ENCODE results near the gene DFFA. TPM values are rescaled to one million over a fixed set of nuclear protein-coding genes. Genes with fewer than 3 reads are reported as not detected.
"Not testable (repeated sequence)": the region's sequence is repeated elsewhere in the genome, so short reads cannot be mapped to it uniquely, and the experiment has no call there.

Gene DFFA
- total RNA-seq, 1 experiment from 2014 or later, result 102 TPM

DNA sequence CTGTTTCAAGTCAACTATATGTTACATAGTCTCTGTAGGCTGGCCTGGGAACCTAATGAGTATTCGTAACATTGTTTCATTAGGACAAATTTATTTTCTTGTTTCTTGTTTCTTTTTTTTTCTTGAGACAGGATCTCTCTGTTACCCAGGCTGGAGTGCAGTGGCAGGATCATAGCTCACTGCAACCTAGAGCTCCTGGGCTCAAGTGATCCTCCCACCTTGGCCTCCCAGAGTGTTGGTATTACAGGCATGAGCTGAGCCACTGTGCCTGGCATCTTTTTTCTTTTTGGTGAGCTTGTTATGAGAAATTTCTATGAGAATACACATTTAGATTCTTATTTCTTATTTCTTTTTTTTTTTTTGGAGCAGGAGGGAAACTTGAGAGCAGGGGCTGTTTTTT lies 35.3 kb downstream of the DFFA start:
- DNase-seq (ENCODE audit: low spot score), result no peak
- in situ Hi-C loops (cut with HindIII; ENCODE audit: low sequenced_read_pairs), result no loop called here

DNA sequence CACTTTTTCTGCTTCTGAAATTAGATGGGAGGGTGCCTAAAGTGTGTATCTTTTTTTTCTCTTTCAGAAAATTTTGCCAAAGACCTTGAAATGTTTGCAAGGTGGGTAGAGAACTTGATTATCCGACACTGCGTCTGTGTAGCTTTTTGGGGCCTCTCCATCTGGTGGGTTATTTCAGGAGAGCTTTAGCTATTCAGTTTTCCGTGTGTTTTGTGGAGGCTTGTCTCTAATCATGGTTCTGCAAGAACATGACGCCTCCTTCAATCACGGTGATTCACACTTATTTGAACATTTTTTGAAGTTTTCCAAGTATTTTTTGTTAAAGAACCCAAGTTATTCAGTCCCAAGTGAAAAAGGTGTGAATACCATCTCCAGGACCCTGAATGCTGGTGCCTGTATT lies 37.7 kb downstream of the DFFA start:
- no peak for DNase-seq (ENCODE audit: low spot score)
- in situ Hi-C loops (cut with HindIII; ENCODE audit: low sequenced_read_pairs), result no loop called here

DNA sequence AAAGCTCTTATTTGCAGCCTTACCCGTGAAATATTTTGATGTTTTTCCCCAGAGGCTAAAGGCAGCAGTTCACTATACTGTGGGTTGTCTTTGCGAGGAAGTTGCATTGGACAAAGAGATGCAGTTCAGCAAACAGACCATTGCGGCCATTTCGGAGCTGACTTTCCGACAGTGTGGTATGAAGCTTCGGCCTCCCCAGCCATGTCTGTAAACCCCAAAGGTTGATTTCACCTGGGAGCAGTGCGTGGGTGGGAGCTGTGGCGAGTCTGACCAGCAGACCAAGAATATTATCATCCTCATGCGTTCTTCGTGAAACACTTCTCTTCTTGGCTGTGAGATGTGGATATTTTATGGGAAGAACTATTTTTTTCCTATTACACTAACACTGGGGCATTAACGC lies 38.5 kb downstream of the DFFA start:
- in situ Hi-C loops (cut with HindIII; ENCODE audit: low sequenced_read_pairs), result no loop called here
- DNase-seq (ENCODE audit: low spot score), result no peak

DNA sequence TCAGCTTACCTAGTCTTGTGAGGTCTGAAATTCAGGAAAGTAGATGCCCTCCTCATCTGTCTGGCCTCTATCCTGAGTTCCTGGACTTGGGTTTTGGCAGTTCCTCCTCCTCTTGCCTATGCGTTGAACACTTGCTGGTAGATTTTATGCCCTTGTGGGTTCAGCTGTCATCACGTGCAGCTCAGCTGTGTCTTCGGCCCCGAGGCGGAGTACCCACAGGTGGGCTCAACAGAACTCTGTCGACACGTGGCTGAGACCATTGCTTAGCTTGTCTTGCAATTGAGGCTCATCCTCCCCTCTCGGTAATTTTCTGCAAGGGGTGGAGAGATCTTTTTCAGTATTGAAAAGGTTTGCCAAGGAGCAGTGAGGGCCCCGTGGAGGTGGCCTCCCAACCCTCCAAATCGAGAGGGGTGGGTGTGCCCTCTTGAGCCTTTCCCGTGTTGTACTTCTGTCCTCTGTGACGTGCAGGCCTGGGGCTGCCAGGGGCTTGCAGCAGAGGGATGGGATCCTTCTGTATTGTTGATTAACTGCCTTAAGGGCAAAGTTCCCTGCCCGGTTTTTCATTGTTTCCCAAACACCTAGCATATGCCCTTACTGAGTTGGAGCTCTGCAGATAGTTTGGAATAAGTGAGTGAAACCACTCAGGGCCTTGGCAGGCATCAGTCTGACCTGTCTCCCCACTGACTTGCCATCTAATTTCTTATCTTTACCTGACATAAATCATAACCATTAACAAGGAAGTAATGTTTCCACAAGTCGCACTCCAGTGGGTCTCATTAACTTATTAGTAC lies 39.2 kb downstream of the DFFA start:
- DNase-seq (ENCODE audit: low spot score), result no peak
- in situ Hi-C loops (cut with HindIII; ENCODE audit: low sequenced_read_pairs), result no loop called here

DNA sequence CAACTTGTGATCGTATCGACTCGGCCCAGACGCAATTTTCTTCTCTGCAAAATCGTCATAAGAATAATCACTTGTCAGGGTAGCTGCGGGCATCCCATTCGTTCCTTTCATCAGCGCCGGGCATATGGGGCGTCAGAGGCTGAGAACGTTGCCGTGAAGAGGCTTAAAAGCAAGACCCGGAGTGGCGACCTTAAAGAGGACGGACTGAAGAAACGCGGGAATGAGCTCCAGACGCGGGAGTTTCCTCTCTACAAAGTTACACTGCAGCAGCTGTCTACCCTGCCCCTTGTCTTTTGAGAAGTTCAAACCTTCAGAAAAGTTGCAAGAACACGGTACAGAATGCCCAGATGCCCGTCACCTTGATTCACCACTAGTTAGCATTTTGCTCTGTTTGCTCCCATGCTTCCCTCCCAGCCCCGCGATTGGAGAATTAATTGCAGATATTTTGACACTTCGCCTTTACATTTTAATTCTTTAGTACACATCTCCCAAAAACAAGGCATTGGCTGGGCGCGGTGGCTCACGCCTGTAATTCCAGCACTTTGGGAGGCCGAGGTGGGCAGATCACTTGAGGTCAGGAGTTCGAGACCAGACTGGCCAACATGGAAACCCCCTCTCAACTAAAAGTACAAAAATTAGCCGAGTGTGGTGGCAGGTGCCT lies 41.1 kb downstream of the DFFA start:
- in situ Hi-C loops (cut with HindIII; ENCODE audit: low sequenced_read_pairs), result no loop called here
- no peak for DNase-seq (ENCODE audit: low spot score)

DNA sequence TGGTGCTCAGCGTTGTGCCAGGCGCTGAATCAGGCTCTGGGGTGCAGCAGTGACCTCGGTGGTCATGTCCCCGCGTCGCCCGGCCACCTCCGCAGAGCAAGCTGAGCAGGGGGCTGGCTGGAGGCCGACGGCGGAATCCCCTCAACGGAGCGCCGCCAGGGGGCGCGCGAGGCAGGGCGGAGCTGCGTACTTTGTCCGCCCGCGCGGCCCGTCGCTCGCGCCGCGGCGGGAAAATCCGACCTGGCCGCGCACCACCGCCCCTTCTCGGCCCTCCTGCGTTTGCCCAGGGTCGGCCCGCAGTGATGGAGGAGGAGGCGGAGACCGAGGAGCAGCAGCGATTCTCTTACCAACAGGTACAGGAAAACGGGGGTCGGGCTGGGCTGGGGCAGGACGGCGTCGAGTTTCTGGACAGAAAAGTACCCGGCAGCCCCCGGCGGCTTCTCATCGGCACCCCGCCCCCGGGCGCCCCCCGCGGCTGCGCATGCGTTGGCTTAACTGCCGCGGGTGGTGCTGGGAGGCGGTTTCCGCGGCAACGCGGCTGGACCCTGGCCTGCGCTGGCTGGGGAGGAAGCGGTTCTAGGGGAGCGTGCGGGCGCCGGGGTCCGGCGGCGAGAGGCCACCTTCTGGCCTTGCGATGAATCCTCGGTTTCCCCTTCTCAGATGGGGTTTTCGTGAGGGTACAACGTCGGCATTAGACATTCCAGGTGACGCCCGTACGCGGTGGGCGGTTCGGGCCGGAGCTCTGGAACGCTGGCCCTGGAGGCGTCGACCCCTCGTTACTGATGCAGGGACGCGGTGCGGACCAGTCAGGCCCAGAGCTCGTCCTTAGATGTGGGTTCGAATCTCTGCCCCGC lies 41.9 kb downstream of the DFFA start, which contains the start of gene CENPS:
Gene CENPS, plus strand, starts transcription at position 218 of the 854 bp plus-strand sequence. Its CDS starts 85 bp downstream, at position 303.
- in situ Hi-C loops (cut with HindIII; ENCODE audit: low sequenced_read_pairs), result no loop called here
- peak; percentile 83 for DNase-seq (ENCODE audit: low spot score)

DNA sequence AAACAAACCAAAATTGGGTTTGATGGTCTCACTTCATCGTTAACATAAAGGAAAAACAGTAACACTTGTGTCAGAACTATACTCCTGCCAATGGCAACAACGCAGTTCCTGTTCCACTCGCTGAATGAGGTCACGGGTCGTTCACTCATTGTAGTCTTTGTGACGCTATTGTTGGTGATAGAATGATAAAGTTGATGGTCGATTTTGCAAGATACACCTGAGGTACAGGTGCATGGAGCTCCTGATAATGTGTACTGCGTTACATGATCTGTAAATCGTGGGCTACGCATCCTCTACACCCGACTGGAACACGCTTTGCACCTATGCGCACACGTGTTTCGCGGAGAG lies 42.5 kb downstream of the DFFA start:
- in situ Hi-C loops (cut with HindIII; ENCODE audit: low sequenced_read_pairs), result no loop called here
- DNase-seq (ENCODE audit: low spot score), result no peak

DNA sequence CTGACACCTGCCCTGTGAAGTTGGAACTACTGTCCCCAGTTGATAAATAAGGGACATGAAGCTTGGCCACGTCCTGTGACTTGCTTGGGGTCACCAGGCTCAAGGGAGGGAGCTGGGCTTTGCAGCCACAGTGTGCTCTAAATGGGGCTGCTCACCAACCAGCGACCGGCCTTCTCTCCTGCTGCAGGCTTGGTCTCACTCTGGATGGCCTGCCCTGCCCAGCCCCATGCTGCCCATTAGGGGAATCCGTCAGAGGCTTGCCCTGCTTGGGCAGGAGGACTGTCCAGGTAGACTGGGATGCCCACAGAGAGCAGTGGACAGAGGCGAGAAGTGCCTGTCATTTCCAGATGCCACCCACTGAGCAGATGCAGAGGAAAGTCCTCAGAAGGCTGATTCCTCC lies 43.3 kb downstream of the DFFA start:
- in situ Hi-C loops (cut with HindIII; ENCODE audit: low sequenced_read_pairs), result no loop called here

DNA sequence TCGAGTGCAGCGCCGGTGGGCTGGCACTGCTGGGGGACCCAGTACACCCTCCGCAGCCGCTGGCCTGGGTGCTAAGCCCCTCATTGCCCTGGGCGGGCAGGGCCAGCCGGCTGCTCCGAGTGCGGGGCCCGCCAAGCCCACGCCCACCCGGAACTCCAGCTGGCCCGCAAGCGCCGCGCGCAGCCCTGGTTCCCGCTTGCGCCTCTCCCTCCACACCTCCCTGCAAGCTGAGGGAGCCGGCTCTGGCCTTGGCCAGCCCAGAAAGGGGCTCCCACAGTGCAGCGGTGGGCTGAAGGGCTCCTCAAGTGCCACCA lies 45.8 kb downstream of the DFFA start:
- DNase-seq (ENCODE audit: low spot score); in situ Hi-C loops (cut with HindIII; ENCODE audit: low sequenced_read_pairs): not testable (repeated sequence)

More for the DNA sequence above, 43.3 kb downstream of the DFFA start:
- DNase-seq (ENCODE audit: low spot score), result no peak

DNA sequence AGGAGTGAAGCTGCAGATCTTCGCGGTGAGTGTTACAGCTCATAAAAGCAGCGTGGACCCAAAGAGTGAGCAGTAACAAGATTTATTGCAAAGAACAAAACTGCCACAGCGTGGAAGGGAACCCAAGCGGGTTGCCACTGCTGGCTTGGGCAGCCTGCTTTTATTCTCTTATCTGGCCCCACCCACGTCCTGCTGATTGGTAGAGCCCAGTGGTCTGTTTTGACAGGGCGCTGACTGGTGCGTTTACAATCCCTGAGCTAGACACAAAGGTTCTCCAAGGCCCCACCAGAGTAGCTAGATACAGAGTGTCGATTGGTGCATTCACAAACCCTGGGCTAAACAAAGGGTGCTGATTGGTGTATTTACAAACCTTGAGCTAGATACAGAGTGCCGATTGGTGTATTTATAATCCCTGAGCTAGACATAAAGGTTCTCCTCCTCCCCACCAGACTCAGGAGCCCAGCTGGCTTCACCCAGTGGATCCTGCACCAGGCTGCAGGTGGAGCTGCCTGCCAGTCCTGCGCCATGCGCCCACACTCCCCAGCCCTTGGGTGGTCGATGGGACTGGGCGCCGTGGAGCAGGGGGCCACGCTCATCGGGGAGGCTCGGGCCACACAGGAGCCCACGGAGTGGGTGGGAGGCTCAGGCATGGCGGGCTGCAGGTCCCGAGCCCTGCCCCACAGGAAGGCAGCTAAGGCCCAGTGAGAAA lies 46.3 kb downstream of the DFFA start:
- in situ Hi-C loops (cut with HindIII; ENCODE audit: low sequenced_read_pairs); DNase-seq (ENCODE audit: low spot score): not testable (repeated sequence)

DNA sequence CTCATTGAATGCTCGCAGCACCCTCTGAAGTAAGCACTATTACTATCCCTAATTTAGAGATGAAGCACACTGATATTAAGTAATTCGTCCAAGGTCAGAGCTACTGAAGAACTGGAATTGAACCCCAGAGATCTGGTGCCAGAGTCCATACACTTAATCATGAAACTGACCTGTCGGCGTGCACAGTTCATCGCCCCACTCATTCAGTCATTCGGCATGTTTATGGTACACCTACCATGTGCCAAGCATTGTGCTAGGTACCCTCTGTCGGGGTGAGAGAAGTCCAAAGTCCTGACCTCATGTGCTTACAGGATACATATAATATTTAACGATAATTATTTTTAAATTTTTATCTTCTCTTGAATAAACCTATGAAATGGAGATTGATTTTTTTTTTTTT lies 47.7 kb downstream of the DFFA start:
- in situ Hi-C loops (cut with HindIII; ENCODE audit: low sequenced_read_pairs), result no loop called here

DNA sequence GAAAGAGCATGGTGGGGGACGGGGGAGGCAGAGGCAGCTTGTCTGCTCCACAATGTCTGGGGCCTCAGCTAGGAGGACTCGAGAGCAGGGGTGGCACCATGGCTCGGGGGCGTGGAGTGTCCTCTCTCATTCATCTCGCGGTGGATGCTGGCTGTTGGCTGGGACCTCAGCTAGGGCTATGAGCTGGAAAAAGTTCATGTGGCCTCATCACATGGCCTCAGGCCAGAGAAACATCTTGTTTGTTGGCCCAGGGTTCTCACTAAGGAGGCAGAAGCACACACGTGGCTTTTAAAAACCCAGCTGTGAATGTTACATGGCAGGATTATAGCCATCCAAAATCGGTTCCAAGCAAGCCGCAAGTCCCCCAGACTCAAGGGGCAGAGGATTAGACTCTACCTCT lies 48.3 kb downstream of the DFFA start:
- in situ Hi-C loops (cut with HindIII; ENCODE audit: low sequenced_read_pairs), result no loop called here
- no peak for DNase-seq (ENCODE audit: low spot score)

More for the DNA sequence above, 47.7 kb downstream of the DFFA start:
- no peak for DNase-seq (ENCODE audit: low spot score)

DNA sequence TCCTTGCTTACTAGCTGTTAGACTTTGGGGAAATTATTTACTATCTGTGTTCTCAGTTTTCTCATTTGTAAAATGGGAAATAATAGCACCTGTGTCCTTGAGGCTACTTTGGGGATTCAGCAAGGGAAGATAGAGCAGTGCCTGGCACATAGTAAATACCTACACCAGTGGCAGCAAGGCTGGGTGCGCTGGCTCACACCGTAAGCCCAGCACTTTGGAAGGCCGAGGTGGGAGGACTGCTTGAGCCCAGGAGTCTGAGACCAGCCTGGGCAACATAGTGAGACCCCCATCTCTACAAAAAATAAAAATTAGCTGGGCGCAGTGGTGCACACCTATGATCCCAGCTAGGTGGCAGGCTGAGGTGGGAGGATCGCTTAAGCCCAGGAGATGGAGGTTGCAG lies 50.7 kb downstream of the DFFA start:
- no peak for DNase-seq (ENCODE audit: low spot score)
- in situ Hi-C loops (cut with HindIII; ENCODE audit: low sequenced_read_pairs), result no loop called here

DNA sequence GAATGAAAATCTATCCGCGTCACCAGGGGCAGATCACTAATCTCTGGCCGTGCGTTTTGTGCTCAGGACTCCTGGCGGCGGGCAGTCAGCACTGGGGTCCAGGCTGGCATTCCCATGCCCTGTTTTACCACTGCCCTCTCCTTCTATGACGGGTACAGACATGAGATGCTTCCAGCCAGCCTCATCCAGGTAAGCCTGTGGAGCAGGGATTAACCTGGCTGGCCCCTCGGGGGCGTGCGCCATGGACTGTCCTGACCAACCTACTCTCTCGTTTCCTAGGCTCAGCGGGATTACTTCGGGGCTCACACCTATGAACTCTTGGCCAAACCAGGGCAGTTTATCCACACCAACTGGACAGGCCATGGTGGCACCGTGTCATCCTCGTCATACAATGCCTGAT lies 53.0 kb downstream of the DFFA start:
- DNase-seq (ENCODE audit: low spot score), result no peak
- in situ Hi-C loops (cut with HindIII; ENCODE audit: low sequenced_read_pairs), result no loop called here

DNA sequence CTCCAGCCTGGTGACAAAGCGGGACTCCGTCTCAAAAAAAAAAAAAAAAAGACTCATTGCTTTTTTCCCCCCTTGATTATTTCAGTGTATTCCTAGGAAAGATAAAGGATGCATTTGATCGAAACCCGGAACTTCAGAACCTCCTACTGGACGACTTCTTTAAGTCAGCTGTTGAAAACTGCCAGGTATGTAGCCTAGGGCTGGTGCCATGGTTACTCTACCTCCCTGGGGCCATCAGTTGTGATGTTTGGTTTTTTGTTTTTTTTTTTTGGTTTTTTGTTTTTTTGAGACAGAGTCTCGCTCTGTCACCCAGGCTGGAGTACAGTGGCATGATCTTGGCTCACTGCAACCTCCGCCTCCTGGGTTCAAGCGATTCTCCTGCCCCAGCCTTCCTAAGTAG lies 53.6 kb downstream of the DFFA start:
- in situ Hi-C loops (cut with HindIII; ENCODE audit: low sequenced_read_pairs), result not testable (repeated sequence)

DNA sequence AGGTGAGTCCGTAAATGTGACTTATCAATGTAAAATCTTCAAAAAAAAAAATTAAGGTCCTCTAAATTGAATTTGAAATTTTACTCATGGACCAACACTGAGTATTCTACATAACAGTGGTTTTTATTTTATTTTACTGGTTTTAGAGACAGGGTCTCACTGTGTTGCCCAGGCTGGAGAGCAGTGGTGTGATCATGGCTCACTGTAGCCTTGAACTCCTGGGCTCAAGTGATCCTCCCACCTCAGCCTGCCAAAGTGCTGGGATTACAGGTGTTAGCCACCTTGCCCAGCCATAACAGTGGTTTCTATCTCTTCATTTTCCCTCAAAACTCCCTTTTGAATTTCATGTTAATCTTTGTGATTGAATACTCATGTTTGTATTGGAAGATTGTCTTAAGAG lies 56.4 kb downstream of the DFFA start:
- in situ Hi-C loops (cut with HindIII; ENCODE audit: low sequenced_read_pairs), result not testable (repeated sequence)

More for the DNA sequence above, 53.6 kb downstream of the DFFA start:
- not testable (repeated sequence) for DNase-seq (ENCODE audit: low spot score)

DNA sequence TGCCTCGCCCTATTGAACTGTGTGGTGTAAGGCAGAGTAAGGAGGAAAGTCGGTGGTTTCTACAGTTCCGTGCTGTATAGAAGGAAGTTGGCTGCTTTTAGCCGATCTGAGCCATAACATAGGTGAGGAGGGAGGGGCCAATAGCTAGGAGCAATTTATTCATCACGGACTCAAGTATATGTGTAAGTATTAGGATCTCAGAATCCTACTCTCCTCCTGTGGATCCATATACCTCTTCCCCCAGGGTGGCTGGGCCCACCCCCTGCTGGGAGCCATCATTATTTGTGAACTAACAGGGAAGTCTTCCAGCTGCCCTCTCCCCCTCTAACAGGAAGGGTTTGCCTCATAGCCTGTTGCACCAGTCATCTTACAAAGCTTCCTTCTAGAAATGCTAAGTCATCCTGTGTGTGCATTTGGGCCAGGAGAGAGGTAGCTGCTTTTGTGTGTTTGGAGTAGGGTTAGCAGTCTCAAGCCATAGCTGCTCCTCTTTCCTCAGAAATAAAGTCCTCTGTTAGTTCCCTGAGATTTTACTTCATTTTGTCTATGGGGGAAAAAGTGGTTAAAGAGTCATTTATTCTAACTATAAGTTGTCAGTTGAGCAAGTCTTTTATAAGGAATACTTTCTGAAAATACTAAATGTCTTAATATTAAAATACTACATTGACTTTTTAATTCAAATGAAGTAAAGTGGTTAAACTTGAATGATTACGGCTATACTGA lies 57.0 kb downstream of the DFFA start:
- in situ Hi-C loops (cut with HindIII; ENCODE audit: low sequenced_read_pairs), result no loop called here

More for the DNA sequence above, 56.4 kb downstream of the DFFA start:
- not testable (repeated sequence) for DNase-seq (ENCODE audit: low spot score)

DNA sequence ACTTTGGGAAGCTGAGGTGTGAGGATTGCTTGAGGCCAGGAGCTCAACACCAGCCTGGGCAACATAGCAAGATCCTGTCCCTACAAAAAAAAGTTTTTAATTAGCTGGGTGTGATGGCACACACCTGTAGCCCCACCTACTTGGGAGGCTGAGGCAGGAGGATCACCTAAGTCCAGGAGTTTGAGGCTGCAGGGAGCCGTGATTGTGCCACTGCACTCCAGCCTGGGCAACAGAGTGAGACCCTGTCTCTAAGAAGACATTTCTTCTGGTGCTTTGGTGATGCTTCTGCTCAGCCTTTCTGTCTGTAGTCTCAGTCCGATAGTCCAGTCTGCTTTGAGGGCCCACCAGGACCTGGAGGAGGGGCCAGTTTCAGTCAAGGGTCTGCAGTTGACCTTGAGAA lies 65.1 kb downstream of the DFFA start:
- DNase-seq (ENCODE audit: low spot score), result no peak
- in situ Hi-C loops (cut with HindIII; ENCODE audit: low sequenced_read_pairs), result no loop called here

More for the DNA sequence above, 57.0 kb downstream of the DFFA start:
- DNase-seq (ENCODE audit: low spot score), result no peak
